GM21381 (cell line): ENCODE measurements around the gene DSC3.
"Not testable (repeated sequence)": the region's sequence is repeated elsewhere in the genome, so short reads cannot be mapped to it uniquely, and the experiment has no call there.

Source experiments
- ATAC-seq: cut with Tn5 transposase; IDR thresholded peaks from one replicate; pipeline ENCODE4 v1.9.1; 2021; ENCODE audit warnings: mild to moderate bottlenecking, moderate library complexity; ENCODE audit not compliant: unreplicated experiment

Gene DSC3

DNA sequence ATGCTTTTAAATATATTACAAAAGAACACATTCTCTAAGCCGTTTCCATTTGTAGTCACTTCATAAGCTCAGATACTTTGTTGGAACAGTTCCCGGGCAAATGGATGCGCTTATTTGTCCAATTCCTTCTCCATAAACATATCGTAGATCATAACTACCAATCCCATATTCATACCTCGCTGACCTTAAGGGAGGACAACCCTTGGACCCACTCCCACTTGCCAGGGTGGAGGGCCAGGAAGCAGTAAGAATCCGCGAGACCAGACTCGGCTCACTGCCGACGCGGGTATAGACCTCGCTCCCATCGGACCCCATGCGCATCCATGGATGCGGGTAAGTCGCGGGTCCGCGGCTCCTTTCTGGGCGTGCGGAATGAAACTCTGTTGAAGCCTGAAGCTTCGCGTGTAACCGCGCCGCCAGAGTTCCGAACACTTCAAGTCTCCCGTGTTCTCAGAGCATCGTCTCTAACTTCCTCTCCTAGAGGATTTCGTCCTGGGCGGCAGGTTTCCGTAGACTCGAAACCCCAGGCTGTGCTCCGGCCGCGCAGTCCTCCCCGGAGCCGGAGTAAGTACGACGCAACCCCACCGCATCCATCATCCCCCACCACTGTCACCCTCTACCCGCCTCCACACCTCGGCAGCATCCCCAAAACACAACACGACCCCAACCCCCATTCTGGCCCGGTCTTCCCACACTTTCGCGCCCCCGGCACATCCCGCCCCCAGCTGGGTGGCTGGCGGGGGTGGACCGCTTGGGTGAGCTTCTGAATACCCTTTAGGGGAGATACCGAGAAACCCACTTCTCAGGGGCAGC is 1.1 kb downstream of the DSC3 start:
- no peak for ATAC-seq

DNA sequence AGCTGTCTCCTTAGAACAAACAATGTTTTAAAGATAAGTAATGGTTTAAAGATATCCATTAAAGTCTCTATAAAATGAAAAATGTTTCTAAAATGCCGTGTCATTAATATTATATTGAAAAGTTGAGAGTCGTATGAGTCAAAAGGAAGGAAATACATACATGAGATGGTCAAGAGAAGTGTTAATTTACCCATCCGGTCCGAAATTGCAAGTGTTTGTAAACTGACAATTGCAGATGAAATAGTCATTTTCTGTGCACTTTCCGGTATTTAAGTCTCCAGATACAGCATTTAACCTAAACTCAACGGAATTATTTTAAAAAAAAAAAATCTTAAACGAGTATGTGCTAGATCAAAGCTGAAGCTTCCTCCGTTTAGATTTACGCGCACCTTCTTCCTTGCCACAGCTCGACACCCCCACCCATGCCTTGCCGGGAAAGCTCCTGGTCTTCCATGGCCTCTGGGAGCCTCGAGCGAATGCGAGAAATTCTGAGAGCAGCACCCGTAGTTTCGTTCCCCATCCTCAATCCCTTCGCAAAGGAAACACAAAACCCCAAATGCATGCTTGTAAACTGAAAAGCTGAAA is 1.8 kb downstream of the DSC3 start:
- no peak for ATAC-seq

DNA sequence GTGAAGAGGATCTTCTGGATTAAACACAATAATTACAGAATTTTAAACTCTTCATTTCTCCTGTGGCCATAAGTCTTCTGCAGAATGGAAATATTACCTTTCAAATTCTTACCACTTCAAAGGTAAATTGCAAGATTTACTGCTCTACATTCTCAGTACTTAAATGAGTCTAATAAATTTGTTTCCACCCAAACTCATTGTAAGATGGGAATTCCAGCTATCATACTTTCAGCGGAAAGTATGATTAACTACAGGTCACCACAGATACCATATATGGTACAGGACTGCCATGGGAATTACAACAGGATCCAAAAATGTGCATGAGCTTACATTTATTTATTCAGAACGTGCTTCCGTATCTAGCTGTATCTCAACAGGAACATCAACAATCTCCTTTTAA is 3.1 kb downstream of the DSC3 start:
- no peak for ATAC-seq

DNA sequence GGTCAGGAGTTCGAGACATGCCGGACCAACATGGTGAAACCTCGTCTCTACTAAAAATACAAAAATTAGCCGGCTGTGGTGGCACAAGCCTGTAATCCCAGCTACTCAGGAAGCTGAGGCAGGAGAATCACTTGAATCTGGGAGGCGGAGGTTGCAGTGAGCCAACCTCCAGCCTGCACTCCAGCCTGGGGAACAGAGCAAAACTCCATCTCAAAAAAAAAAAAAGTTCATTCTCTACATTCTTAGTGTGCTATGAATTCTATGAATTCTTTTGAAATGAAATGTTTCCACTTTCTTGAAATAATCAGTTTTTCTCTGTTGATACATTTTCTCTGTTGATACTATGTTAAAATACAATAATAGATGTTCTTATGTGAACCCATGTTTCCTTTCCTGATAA is 4.9 kb downstream of the DSC3 start:
- not testable (repeated sequence) for ATAC-seq

DNA sequence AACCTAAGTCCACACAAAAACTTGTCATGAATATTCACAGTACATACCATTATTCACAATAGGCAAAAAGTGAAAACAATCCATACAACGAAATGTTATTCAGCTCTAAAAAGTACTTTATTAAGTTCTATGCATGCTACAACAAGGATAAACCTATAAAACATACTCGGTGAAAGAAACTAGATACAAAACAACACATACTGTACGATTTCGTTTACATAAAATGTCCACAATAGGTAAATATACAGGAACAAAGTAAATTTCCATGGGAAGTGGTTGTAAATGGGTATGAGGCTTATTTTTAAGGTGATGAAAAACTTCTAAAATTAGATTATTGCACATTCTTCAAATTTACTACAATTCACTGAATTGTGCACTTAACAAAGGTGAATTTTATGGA is 8.0 kb downstream of the DSC3 start:
- ATAC-seq, result no peak

DNA sequence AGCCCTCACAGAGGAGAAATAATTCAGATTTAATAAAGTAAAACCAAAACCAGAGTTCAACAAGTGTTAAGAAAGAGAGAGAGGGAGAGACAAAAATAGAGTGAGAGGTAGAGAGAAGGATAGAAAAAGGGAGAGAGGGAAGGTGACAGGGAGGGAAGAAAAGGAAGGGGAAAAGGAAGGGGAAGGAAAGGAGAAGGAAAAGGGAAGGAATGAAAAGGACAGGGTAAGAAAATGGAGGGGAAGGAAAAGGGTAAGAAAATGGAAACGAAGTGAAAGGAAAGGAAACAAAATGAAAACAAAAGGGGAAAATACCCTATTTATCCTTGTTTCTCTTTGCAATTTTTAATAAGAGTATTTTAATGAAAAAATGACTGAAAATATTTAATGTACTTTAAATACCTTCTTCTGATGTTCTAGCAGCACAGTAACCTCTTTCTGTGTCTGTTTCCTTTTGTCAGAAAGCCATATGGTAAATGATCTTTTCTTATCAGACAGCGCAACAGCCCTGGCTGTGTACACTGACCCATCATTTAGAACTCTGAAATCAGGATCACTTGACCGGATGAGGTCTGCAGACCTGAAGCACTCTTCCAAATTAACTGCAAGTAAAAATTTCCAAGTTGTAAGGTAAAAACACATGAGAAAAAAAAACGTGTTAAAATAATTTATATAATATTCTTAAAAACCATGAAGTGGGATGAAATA is 11.8 kb downstream of the DSC3 start:
- no peak for ATAC-seq

DNA sequence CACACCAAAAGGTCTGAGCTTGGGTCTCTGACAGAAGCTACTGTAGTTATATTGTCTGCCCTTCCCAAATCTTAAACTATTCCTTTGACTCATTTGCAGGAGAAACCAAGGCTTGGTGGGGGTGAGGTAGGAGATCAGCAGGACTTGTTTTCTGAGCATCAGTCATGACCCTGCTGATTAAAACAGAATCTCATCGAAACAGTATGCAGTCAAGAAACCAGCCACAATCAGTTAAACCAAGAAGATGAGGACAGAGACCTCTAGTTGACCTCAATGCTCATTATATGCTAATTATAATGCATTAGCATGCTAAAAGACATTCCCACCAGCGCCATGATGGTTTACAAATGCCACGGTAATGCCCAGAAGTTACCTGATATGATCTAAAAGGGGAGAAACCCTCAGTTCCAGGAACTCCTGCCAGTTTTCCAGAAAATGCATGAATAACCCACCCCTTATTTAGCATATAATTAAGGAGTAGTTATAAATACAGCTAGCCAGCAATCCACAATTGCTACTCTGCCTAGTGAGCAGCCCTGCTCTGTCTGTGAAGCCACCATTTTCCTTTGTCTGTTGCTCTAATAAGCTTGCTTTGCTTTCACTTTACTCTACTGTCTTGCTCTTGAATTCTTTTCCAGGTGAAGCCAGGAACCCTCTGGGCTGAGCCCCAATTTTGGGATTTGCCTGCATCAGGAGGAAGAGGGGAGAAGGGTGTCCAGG is 26.7 kb downstream of the DSC3 start:
- no peak for ATAC-seq

DNA sequence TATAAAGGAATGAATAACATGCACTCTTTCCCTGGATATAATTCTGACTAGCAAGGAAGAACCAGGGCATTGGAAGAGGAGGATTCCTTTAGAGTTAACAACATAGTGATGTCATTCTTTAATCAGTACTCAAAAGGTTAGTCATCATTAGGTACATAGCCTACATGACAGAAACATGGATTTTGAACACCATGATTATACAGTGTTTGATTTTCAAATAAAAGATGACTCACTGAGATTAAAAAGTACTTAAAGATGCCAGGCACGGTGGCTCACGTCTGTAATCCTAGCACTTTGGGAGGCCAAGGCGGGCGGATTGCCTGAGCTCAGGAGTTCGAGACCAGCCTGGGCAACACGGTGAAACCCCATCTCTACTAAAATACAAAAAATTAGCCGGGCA is 31.1 kb downstream of the DSC3 start:
- not testable (repeated sequence) for ATAC-seq

DNA sequence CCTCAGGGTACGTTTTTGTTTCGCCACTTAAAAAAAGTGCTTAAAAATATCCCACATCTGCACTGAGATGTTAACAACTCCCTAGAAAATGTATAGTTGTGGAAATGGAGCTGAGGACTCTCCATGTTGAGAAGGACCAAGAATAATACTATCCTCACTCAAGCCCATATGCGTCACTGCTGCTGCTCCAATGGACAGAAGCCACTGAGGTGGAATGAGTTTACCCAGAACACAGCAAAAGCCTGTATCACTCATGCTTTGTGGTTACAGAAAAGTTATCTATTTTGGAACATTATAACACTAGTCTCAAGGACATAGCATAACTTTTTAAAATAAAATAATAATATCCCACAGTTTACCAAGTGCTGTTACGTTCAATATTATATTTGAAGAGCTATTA is 31.9 kb downstream of the DSC3 start:
- no peak for ATAC-seq

DNA sequence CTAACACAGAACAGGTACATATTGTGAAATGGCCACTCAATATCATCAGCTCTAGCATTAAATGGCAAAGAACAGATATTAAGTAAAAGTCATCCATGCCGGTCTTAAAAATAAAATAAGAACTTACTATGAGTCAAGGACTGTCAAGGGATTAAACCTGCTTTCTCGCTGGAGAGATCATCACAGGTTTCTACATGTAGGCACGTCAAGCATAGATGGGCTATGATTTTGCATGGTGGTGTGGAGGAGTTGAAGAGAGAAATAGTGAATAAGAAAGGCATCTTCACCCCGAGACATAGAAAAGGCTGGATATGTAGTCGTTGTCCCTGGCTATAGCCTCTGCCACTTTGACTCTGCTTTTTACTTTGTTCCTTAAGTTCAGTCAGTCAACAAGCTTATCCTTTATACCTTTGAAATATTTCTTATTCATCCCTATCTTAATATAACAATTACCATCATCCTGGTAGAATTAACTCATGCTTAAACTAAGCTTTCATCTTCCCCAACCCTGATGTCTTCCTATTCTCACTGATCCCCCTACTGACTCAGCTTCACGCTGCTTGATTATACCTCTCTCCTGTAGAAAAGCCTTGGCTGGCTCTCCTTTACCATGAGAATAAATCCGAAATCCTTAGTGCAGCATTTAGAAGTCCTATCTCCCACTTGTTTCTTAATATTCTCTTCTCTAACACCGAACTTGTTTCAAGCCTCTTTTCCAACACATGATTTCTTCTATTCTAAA is 42.5 kb downstream of the DSC3 start:
- no peak for ATAC-seq

DNA sequence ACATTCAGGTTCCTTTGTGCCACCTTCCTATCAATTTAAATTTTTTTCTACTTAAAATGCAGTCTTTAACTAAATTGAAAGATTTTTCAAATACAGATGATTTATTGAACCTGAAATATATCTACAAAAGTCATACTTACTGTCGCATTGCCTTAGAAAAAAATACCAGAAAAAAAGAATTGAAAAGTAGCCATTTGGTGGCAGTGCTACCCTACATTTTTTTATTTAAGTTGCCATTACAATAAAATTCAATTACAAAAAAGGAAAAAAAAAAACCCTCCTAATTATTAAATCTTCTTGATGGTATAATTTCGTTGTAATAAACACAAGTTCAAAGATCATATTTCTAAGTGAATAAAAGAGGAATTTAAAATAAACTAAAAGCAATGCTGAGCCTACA is 43.4 kb downstream of the DSC3 start:
- ATAC-seq, result no peak

DNA sequence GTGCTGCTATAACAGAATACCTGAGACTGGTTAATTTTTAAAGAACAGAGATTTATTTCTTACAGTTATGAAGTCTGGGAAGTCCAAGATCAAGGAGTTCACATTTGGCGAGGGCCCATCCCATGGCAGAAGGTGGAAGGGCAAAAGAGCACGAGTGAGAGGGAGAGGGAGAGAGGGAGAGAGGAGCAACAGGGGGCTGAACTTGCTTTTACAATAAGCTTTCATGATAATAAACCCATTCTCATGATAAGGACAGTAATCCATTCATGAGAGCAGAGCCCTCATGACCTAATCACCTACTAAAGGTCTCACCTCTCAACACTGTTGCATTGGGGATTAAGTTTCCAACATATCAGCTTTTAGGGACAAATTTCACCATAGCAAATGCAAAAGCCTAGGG is 45.3 kb downstream of the DSC3 start:
- ATAC-seq, result no peak

DNA sequence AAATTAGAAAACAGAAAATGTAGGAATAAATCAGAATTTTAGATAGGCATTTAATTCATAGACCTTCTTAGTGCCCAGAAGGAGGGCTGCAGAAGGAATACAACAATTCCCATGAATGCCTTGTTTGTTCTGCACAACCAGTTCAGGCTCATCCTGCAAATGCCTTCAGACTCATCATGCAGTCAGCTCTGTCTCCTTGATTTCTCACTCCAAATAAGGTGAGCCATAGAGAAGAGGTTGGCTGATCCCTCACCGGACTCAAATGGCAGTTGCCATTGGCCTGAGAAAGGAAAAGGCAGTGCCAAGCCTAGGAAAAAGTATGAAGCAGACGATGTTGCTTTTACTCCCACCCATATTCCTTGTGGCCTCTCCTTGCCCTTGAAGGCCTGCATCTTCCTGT is 50.3 kb downstream of the DSC3 start:
- no peak for ATAC-seq

DNA sequence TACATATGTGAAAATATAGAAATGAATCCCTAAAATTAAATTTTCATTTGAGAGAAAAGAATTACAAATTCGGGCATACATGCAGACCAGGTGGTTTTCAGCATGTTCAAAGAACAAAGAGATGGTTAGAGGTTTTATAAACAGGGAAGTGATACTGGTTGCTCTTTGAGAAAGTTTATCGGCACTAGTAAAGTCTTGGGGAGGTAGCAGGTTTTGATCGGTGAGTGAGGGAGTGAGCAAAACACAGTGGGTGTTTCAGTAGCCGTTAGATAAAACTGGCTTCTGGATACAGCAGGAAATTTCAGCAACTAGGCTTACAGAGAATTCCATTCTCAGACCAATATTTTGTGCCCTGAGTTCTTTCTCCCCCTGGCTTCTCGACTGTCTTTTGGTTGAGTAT is 51.1 kb downstream of the DSC3 start:
- ATAC-seq, result no peak

DNA sequence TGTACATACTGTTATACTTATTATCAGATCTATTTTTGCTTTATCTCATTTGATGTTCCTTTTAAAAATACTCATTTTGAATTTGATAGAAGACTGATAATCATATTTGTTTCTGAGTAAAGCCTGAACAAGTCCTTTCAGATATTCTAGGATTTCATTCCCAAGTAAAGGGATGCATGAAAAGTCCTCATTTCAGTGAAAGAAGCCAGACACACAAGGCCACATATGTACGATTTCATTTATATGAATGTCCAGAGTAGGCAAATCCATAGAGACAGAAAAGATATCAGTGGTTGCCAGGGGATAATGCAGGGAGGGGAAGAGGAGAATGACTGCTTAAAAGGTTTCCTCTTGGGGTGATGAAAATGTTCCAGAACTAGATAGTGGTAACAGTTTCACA is 53.4 kb downstream of the DSC3 start:
- ATAC-seq, result no peak

DNA sequence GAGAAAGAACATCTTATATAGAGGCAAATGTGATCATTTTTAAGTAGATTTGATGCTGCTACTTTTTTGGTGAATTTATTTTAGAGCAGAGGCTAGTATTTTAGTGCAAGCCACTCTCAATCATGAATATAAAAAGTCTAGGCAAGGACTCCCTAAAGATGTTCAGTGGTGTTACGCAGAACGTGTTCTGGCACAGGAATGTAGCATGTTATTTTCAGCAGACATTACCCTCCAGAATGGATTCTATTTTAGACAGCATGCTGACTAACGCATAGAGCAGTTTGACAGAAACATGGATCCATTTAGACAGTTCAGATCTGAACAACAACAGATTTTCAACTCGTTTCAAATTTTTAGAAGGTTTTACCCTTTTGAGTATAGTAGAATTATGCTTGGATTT is 54.1 kb downstream of the DSC3 start:
- no peak for ATAC-seq

DNA sequence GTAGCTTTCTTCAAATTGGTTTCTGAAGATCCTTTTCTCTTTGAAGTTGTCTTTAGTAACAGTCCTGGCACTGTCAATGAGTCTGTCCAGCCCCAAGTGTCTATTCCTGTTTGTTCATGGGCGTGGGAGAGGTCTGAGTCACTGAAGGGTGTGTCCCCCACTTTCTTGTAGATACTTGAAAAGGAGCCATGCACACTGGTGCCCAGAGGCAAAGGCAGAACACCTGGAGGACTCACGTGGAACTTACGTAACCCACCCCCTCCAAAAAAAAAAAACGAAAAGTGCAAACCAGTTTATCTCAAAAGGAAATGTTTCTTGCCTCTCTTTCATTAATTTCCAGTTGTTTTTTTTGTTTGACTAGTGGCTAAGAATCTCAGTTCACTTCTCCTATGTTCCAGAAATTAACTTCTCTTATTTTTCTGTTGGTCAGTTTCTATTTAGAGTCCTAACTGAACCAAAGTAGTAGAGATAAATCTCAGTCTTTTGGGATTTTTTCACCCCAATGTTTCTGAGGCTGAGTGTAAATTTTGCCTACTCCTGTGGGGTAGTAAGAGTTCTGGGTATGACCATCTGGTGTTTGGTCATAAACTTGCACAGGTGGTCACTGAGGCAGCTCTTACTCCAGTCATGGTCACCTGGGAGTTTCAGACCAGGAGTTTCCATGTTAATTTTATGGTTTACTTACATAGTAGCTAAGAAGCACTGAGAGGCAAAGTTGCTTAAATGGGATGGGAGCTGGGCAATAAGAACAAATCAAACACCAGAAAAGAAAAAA is 54.9 kb downstream of the DSC3 start:
- no peak for ATAC-seq

DNA sequence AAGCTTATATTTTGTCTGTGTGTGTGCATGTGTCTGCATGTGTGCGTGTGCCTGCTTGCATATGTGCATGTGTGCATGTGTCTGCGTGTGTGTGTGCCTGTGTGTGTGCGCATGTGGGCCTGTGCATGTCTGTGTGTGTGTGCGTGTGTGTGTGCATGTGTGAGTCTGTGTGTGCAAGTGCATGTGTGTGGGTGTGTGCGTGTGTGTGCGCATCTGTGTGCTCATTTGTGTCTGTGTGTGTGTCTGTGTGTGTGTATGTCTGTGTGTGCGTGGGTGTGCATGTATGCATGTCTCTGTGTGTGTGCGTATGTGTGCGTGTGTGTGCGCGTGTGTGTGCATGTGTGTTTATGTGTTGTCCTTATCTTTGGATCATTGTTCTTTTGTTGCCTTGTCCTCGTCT is 56.8 kb downstream of the DSC3 start:
- ATAC-seq, result no peak

DNA sequence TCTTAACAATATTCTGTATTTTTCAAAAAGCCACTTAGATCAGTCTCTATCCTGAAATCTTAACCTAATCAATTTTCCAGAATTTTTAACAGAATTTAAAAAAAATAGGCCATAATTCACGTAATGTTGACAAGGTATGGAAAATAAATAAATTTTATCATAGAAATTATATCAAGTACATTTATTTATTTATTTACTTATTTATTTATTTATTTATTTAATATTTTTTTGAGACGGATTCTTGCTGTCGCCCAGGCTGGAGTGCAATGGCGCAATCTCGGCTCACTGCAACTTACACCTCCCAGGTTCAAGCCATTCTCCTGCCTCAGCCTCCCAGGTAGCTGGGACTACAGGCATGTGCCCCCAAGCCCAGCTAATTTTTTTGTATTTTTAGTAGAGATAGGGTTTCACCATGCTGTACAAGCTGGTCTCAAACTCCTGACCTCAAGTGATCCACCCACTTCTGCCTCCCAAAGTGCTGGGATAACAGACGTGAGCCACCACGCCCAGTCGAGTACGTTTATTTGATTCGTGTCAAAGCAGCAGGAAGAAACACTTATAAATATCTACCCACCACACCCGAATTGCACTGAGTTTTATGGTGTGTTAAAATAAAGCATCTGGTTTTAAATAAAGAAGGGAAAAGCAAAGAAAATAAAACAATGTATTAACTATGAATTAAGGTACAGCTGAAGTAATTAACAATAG is 60.1 kb downstream of the DSC3 start:
- ATAC-seq, result no peak
